ENCODE measurements around the gene TMA7B. TPM values are rescaled to one million over a fixed set of nuclear protein-coding genes. Genes with fewer than 3 reads are reported as not detected.

Gene TMA7B
- total RNA-seq, result not detected

- peaks cover 0 to 2% (median 0%) of the 10 kb centered on the region in 3 donors for H3K27me3 ChIP-seq
- no peak for TF ChIP-seq POLR2A (IDR thresholded peaks at IDR 0.05)
- TF ChIP-seq, protein P1, sequence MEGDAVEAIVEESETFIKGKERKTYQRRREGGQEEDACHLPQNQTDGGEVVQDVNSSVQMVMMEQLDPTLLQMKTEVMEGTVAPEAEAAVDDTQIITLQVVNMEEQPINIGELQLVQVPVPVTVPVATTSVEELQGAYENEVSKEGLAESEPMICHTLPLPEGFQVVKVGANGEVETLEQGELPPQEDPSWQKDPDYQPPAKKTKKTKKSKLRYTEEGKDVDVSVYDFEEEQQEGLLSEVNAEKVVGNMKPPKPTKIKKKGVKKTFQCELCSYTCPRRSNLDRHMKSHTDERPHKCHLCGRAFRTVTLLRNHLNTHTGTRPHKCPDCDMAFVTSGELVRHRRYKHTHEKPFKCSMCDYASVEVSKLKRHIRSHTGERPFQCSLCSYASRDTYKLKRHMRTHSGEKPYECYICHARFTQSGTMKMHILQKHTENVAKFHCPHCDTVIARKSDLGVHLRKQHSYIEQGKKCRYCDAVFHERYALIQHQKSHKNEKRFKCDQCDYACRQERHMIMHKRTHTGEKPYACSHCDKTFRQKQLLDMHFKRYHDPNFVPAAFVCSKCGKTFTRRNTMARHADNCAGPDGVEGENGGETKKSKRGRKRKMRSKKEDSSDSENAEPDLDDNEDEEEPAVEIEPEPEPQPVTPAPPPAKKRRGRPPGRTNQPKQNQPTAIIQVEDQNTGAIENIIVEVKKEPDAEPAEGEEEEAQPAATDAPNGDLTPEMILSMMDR (IDR thresholded peaks at IDR 0.05 in 4 of 5, conservative IDR thresholded peaks at IDR 0.05 in 1 of 5), result peak in 1 of 5 experiments; percentile 17
- H3K9me3 ChIP-seq, result no peaks in the 10 kb centered on the region
- no peak within 1 kb of the TSS for H3K27ac ChIP-seq
- in situ Hi-C loops (cut with MboI; ENCODE audit: low sequenced_read_pairs in 4 of 4) (no loop called here), intact Hi-C loops (cut with DNase I; ENCODE audit: low total_unique reads) (no loop called here)
- DNase-seq (no peak), ATAC-seq (no peak)
- no peaks in the 10 kb centered on the region for H3K36me3 ChIP-seq
- H3K4me1 ChIP-seq, result no peaks in the 10 kb centered on the region
- no peak within 1 kb of the TSS for H3K4me3 ChIP-seq
Observed at GRCh38 chr22:39959640-39960447, at the start of gene TMA7B. TSS of gene TMA7B (plus strand) at chr22:39960397. CDS start at chr22:39964375, 3,978 bp downstream.

DNA sequence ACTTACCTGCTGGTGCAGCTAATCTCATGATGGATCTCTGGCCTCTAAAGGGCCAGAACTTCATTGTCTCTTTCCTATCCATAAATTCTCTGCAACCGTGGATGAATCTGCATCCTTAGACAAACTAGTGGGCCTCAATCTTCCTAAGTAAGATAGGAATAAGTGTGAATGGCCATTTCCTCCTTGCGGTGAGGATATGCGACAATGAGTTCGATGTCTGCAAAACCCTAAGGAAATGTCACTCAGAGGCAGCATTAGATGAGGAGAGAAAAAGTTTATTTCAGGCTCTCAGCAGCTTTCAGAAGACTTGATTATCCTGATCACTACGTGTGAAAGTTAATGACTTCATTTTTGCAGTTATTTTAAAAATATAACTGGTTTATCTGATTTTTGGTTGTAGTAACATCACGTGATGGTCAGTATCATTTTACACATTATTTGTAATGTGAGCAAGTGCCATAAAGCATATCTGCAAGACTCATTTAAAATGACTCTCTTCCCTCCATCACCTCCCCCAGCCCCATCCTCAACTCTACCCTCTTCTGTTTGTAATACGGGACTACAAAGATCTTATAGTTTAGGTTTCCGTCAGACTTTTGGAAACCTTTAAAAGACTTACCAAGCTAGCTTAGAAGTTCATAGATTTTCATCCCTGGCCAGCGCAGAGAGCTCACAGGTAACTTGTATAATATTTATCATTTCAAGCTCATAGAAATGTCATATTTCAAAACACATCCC, 49.2 kb upstream of the TMA7B start:
- H3K27me3 ChIP-seq, result peaks cover 7 to 16% (median 14%) of the 10 kb centered on the region in 3 donors
- intact Hi-C loops (cut with DNase I; ENCODE audit: low total_unique reads), result no loop called here

GRCh38 chr22:39913321-39913720, 46.9 kb upstream of the TMA7B start:
- in situ Hi-C loops (cut with MboI; ENCODE audit: low sequenced_read_pairs in 4 of 4), result no loop called here
- H3K4me3 ChIP-seq, result no peak overlapping the region

More for the DNA sequence above, 49.2 kb upstream of the TMA7B start:
- Histone ChIP-seq H3K4me1 (no peaks in the 10 kb centered on the region), H3K36me3 (no peaks in the 10 kb centered on the region), H3K4me3 (no peak overlapping the region), H3K9me3 (no peaks in the 10 kb centered on the region), H3K27ac (no peak overlapping the region)
- TF ChIP-seq, protein P1 (IDR thresholded peaks at IDR 0.05 in 4 of 5, conservative IDR thresholded peaks at IDR 0.05 in 1 of 5), result no peak
- TF ChIP-seq POLR2A (IDR thresholded peaks at IDR 0.05), result no peak
- no peak for DNase-seq
- no peak for ATAC-seq
- in situ Hi-C loops (cut with MboI; ENCODE audit: low sequenced_read_pairs in 4 of 4), result no loop called here

GRCh38 chr22:39913886-39914285, 46.3 kb upstream of the TMA7B start:
- in situ Hi-C loops (cut with MboI; ENCODE audit: low sequenced_read_pairs in 4 of 4), result no loop called here
- Histone ChIP-seq H3K4me1 (no peaks in the 10 kb centered on the region), H3K27ac (no peak overlapping the region), H3K4me3 (no peak overlapping the region), H3K27me3 (peaks cover 7 to 24% (median 21%) of the 10 kb centered on the region in 3 donors), H3K36me3 (no peaks in the 10 kb centered on the region), H3K9me3 (no peaks in the 10 kb centered on the region)
- ATAC-seq, result no peak
- intact Hi-C loops (cut with DNase I; ENCODE audit: low total_unique reads), result no loop called here
- no peak for DNase-seq
- TF ChIP-seq, protein P1 (IDR thresholded peaks at IDR 0.05 in 4 of 5, conservative IDR thresholded peaks at IDR 0.05 in 1 of 5), result no peak
- no peak for TF ChIP-seq POLR2A (IDR thresholded peaks at IDR 0.05)

More at GRCh38 chr22:39913321-39913720, 46.9 kb upstream of the TMA7B start:
- intact Hi-C loops (cut with DNase I; ENCODE audit: low total_unique reads), result no loop called here
- TF ChIP-seq, protein P1 (IDR thresholded peaks at IDR 0.05 in 4 of 5, conservative IDR thresholded peaks at IDR 0.05 in 1 of 5), result no peak
- TF ChIP-seq POLR2A (IDR thresholded peaks at IDR 0.05), result no peak
- Histone ChIP-seq H3K36me3 (no peaks in the 10 kb centered on the region), H3K4me1 (no peaks in the 10 kb centered on the region), H3K27me3 (peaks cover 7 to 24% (median 16%) of the 10 kb centered on the region in 3 donors), H3K27ac (no peak overlapping the region), H3K9me3 (no peaks in the 10 kb centered on the region)
- no peak for ATAC-seq
- DNase-seq, result no peak

All from gastrocnemius medialis (tissue), 4 donors.